ENCODE data around the gene COL6A5. TPM values are rescaled to one million over a fixed set of nuclear protein-coding genes. Genes with fewer than 3 reads are reported as not detected.

Gene COL6A5, protein sequence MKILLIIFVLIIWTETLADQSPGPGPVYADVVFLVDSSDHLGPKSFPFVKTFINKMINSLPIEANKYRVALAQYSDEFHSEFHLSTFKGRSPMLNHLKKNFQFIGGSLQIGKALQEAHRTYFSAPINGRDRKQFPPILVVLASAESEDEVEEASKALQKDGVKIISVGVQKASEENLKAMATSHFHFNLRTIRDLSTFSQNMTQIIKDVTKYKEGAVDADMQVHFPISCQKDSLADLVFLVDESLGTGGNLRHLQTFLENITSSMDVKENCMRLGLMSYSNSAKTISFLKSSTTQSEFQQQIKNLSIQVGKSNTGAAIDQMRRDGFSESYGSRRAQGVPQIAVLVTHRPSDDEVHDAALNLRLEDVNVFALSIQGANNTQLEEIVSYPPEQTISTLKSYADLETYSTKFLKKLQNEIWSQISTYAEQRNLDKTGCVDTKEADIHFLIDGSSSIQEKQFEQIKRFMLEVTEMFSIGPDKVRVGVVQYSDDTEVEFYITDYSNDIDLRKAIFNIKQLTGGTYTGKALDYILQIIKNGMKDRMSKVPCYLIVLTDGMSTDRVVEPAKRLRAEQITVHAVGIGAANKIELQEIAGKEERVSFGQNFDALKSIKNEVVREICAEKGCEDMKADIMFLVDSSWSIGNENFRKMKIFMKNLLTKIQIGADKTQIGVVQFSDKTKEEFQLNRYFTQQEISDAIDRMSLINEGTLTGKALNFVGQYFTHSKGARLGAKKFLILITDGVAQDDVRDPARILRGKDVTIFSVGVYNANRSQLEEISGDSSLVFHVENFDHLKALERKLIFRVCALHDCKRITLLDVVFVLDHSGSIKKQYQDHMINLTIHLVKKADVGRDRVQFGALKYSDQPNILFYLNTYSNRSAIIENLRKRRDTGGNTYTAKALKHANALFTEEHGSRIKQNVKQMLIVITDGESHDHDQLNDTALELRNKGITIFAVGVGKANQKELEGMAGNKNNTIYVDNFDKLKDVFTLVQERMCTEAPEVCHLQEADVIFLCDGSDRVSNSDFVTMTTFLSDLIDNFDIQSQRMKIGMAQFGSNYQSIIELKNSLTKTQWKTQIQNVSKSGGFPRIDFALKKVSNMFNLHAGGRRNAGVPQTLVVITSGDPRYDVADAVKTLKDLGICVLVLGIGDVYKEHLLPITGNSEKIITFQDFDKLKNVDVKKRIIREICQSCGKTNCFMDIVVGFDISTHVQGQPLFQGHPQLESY (N-terminal part only)
- 0.04 to 0.09 TPM (median 0.07 TPM) in 3 replicates for total RNA-seq

DNA sequence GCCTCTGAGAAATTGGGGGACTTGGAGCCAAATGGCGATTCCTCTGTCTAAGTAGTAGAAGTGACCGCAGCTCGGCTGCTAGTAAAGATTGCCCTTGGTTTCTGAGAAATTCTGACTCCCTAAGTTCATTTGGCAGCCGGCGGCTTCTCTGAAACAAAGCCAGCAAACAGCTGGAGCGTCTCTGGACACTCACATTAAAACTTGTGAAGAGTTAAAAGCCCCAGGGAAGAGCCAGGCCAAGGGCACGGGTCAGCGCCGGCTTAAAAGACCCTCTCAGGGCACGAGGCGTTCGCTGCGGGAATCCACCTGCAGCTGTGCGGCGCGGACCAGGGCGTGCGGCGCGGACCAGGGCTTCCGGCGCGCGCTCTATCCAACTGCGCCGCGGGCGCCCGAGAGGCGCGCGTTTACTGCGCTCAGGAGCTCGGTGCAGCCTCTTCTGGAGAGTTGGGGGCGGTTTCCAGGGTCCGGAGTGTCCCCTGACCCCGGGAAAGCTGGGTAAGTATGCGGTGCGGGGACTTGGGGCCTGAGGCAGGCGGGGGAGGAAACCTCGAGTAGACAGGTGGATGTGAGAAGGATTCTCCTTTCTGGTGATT lies at the start of gene COL6A5:
Gene COL6A5, plus strand, starts transcription at position 186 of the 593 bp plus-strand sequence. CDS start 27,967 bp downstream, outside the sequence.
- H3K36me3 Mint-ChIP-seq, result no peaks in the 10 kb centered on the region

DNA sequence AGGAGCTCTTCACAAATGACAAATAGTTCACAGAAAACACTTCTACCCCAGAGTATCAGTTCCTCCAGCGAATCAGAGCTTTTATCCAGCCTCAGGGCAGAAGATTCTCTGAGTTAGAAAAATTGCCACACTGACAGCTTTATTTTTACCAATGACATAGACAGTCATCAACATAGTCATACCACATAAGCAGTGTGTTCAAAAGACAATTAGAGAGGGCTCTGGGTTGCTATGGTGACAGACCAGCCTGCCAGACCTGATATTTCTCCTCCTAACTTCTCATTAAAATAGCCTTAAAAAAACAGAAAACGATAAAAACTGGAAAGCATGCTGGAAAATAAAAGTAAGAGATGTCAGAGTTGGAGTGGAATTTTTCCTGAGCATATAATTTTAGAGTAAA lies 45.9 kb upstream of the COL6A5 start:
- Mint-ChIP-seq H3K27ac (peak overlapping the region; percentile 44), H3K27me3 (ENCODE audit: low read depth) (peaks cover 2% of the 10 kb centered on the region), H3K9me3 (peaks cover 5% of the 10 kb centered on the region), H3K4me1 (peaks cover 13% of the 10 kb centered on the region), H3K36me3 (peaks cover 2% of the 10 kb centered on the region), H3K4me3 (no peak overlapping the region)
- no peak for DNase-seq (ENCODE audit: low spot score in 2 of 2, unreplicated experiment in 2 of 2)
- TF ChIP-seq, protein P1, sequence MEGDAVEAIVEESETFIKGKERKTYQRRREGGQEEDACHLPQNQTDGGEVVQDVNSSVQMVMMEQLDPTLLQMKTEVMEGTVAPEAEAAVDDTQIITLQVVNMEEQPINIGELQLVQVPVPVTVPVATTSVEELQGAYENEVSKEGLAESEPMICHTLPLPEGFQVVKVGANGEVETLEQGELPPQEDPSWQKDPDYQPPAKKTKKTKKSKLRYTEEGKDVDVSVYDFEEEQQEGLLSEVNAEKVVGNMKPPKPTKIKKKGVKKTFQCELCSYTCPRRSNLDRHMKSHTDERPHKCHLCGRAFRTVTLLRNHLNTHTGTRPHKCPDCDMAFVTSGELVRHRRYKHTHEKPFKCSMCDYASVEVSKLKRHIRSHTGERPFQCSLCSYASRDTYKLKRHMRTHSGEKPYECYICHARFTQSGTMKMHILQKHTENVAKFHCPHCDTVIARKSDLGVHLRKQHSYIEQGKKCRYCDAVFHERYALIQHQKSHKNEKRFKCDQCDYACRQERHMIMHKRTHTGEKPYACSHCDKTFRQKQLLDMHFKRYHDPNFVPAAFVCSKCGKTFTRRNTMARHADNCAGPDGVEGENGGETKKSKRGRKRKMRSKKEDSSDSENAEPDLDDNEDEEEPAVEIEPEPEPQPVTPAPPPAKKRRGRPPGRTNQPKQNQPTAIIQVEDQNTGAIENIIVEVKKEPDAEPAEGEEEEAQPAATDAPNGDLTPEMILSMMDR (IDR thresholded peaks at IDR 0.05; ENCODE audit: unreplicated experiment), result no peak

More for the DNA sequence above, at the start of gene COL6A5:
- H3K27ac Mint-ChIP-seq, result no peak within 1 kb of the TSS
- TF ChIP-seq, protein P1 (IDR thresholded peaks at IDR 0.05; ENCODE audit: unreplicated experiment), result no peak
- peaks cover 8% of the 10 kb centered on the region for H3K4me1 Mint-ChIP-seq
- DNase-seq (ENCODE audit: low spot score in 2 of 2, unreplicated experiment in 2 of 2), result peak in 1 of 2 experiments; percentile 37
- H3K9me3 Mint-ChIP-seq, result peaks cover 7% of the 10 kb centered on the region
- peak within 1 kb of the TSS; percentile 54 for H3K4me3 Mint-ChIP-seq
- peaks cover 48% of the 10 kb centered on the region for H3K27me3 Mint-ChIP-seq (ENCODE audit: low read depth)

DNA sequence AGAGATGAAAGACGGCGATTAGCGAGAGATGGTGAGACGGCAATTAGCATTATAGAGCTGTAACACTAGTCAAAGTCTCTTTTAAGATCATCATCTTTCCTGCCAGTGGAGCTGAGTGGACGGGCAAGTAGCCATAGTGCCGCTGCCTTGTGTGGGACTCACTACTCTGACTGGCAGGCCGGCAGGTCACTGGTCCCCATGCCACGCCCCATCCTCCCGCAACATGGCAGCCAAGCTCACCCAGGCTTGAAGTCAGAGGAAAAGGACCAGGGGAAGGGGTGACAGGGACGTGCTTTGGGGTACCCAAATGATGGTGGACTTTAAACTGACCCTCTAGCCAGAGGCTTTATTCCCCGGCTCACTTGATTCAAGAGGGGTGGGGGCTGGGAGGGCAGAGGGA lies 44.6 kb upstream of the COL6A5 start:
- H3K4me1 Mint-ChIP-seq, result peaks cover 13% of the 10 kb centered on the region
- no peaks in the 10 kb centered on the region for H3K9me3 Mint-ChIP-seq
- H3K4me3 Mint-ChIP-seq, result no peak overlapping the region
- H3K36me3 Mint-ChIP-seq, result no peaks in the 10 kb centered on the region
- no peak overlapping the region for H3K27ac Mint-ChIP-seq
- no peak for DNase-seq (ENCODE audit: low spot score in 2 of 2, unreplicated experiment in 2 of 2)
- TF ChIP-seq, protein P1 (IDR thresholded peaks at IDR 0.05; ENCODE audit: unreplicated experiment), result no peak
- H3K27me3 Mint-ChIP-seq (ENCODE audit: low read depth), result peaks cover 5% of the 10 kb centered on the region

DNA sequence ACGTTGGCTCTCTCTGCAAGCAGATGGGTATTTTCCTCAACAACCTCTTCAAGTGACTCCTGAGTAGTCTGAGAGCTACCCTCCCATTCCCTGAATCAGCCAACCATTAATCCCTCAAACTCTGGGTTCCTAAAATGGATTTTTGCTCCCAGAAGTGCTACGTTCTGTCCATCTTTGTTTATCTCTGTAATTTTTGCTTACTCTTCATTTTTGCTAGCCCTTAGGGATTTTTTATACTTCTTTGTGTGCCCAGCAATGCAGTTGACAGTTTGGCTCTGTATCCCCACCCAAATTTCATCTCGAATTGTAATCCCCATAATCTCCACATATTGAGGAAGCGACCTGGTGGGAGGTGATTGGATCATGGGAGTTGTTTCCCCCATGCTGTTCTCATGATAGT lies 35.4 kb upstream of the COL6A5 start:
- Mint-ChIP-seq H3K4me3 (no peak overlapping the region), H3K27ac (no peak overlapping the region)
- TF ChIP-seq, protein P1 (IDR thresholded peaks at IDR 0.05; ENCODE audit: unreplicated experiment), result no peak

DNA sequence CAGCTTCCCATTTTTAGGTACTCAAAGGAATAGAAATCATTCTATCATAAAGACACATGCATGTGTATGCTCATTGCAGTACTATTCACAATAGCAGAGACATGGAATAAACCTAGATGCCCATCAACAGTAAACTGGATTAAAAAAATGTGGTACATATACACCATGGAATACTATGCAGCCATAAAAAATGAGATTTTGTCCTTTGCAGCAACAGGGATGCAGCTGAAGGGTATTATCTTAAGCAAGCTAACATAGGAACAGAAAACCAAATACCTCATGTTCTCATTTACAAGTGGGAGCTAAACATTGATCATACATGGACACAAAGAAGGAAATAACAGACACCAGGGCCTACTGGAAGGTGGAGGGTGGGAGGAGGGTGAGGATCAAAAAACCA lies 33.1 kb upstream of the COL6A5 start:
- Mint-ChIP-seq H3K27me3 (ENCODE audit: low read depth) (no peaks in the 10 kb centered on the region), H3K36me3 (no peaks in the 10 kb centered on the region), H3K4me3 (no peak overlapping the region), H3K9me3 (no peaks in the 10 kb centered on the region), H3K27ac (no peak overlapping the region), H3K4me1 (no peaks in the 10 kb centered on the region)
- TF ChIP-seq, protein P1 (IDR thresholded peaks at IDR 0.05; ENCODE audit: unreplicated experiment), result no peak
- no peak for DNase-seq (ENCODE audit: low spot score in 2 of 2, unreplicated experiment in 2 of 2)

More for the DNA sequence above, 35.4 kb upstream of the COL6A5 start:
- Mint-ChIP-seq H3K36me3 (no peaks in the 10 kb centered on the region), H3K4me1 (no peaks in the 10 kb centered on the region), H3K27me3 (ENCODE audit: low read depth) (peaks cover 2% of the 10 kb centered on the region), H3K9me3 (no peaks in the 10 kb centered on the region)
- DNase-seq (ENCODE audit: low spot score in 2 of 2, unreplicated experiment in 2 of 2), result no peak
